NCI-H345 treated with DMSO at 0.1 percent for 48 hours (cell line): ENCODE measurements around the gene LRRK2.
A peak's percentile ranks its signal among the peaks of the same experiment; 100 is the strongest.
"Not testable (repeated sequence)": the region's sequence is repeated elsewhere in the genome, so short reads cannot be mapped to it uniquely, and the experiment has no call there.

Experiments
- DNase-seq: peaks from one replicate; lab custom pipeline; 2025; ENCODE audit not compliant: unreplicated experiment; lab: John Stamatoyannopoulos, UW

The LRRK2 gene

GRCh38 chr12:40312982-40313576 lies 88.3 kb downstream of the LRRK2 start:
- DNase-seq: no peak

- DNase-seq: no peak
Observed at GRCh38 chr12:40313928-40314327, 89.1 kb downstream of the LRRK2 start.

DNA sequence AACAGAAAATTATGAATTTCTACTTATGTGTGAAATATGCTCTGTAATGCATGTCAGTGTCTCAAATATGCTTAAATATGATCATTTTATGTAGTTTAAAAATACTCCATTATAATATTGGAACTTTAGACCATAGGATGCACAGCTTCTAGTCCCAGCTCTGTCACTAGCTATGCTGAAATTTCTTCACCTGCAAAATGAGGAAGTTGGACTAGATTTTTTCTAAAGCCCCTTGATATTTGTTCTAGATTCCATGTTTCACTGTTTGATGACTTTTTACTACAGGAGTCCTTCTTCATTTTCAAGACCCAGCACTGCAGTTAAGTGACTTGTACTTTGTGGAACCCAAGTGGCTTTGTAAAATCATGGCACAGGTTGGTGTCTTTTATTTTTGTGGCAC lies 90.1 kb downstream of the LRRK2 start:
- DNase-seq: no peak

DNA sequence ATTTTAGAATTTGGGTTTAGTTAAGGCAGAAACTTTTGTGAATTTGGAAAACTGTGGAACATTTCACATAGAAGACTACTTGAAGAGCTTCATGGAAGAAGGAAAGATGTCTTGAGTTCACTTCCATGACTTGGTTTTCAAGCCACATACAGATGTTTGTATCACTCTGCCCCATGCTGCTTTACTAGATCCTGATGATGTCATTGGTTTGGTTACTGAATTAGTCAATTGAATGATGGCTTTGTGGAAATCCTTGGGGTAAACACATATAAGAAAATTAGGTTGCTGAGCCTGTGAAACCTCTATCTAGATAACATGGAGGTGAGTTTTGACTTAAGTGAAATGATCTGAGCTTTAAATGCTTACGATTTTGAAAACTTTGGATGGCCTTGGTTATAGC lies 90.6 kb downstream of the LRRK2 start:
- no peak for DNase-seq

DNA sequence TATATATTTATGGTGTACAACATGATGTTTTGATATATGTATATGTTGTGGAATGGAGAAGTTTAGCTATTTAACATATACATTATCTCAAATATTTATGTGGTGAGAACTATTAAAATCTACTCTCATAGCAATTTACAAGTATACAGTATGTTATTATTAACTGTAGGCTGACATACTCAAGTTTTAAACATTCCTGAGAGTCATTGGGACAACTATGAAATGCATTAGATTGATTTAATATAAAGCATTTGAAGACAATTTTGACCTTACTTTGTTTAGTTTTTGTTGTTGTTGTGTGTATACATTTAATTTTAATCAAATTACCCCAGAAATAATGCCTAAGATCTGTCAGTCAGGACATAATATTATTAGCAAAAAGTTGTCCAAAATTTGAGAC lies 99.5 kb downstream of the LRRK2 start:
- DNase-seq: no peak

DNA sequence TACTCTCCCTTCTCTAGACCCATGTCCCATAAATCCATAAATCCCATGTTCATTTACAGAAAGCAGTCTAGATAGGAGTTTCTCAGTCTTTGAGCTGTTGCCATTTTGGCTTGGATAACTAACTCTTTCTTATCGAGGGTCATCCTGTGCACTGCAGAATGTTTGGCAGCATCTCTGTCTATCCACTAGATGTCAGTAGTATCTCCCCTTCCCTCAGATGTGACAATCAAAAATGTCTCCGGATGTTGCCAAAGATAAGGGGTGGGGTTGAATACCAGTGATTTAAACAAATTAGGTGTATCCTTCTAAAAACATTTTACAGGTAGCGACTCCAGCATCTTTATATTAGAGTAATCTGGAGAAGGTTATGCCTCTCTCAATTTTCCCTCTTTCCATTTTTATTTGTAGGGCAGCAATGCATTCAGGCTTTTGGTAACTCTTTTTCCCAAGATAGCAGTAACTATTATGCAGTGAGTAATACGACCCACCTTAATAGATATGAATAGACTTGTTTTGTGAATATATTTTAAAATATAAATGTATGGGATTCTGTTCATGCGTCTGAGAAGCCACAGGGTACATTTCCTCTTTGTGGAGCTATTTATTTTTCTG lies 100.7 kb downstream of the LRRK2 start:
- DNase-seq: peak; percentile 93

DNA sequence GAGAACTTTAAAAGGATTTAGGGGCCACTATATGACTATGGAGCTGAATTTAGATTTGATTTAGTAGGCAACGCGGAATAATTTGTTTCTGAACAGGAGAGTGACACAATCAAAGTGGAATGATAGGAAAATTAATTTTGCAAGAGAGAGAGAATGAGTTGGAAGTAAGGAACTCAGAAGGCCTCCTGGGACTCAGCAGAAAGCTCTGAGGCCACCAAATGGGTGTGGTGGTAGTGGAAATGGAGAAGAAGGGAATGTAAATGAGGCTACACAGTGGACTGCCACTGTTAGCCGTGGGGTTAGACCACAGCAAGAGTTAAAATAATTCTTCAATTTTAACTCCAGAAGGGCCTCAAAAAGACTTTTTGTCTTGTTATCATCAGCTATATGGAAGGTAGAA lies 102.7 kb downstream of the LRRK2 start:
- DNase-seq: no peak

DNA sequence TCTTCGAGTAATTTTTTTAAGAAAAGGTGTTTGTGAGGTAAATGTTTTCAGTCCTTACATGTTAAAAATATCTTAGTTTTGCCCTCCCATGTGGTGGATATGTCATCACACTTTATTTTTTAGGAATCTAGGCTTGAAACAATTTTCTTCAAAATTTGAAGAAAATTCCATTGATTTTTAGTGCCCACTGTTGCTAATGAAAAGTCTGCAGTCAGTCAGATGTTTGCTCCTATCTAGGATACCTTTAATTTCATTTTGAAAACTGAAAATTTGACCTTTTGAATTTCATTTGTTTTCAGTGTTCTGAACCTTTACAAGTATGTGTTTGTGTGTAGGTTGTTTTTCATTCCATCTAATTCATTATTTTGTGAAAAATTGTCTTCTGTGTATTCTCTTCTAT lies 105.4 kb downstream of the LRRK2 start:
- no peak for DNase-seq

GRCh38 chr12:40331886-40332285 lies 107.1 kb downstream of the LRRK2 start:
- no peak for DNase-seq

DNA sequence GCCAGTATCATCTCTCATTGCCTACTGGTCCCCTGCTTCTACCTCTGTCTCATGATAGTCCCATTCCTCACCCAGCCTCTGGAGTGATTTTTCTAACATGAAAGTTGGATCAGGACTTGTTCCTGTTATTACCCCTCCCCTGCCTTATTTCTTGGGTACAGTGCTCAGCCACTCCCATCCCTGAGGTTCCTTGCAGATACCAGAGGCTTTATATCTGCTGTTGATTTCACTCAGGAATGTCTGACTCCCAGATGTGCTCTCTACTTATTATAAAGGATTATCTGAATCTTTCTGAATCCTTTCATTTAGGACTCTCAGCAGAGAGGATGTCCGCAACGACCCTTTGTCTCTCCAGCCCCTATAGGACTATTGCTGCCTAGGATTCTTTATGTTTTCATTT lies 111.2 kb downstream of the LRRK2 start:
- no peak for DNase-seq

DNA sequence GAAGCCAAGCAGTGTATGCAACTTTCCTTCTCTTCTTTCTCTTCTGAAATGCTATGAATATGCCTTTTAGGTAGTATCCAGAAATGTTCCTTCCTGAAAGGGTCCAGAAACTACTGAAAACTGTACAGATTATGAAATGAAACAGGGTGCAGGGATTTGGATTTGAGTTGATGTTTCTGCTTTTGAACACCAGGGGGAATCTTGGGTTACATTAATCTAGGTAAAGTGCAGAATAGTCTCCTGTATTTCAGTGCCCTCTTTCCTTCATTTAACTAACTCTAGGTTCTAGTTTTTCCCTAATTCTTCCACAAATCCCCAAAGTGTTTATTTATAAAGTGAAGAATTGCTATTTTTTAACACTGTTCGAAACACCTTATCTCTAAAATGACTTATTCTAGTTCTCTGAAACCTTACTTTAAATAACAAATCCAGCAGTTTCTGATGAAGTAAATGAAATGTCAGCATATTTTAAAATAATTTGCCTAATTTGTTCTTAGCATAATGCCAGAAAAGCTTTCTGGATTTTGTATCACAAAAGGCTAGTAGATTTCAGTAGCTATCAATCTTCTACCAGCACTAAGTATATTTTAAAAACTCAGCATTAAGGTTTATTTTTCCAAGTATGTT lies 111.9 kb downstream of the LRRK2 start:
- DNase-seq: peak; percentile 39

- no peak for DNase-seq
Observed at GRCh38 chr12:40338071-40338470, 113.3 kb downstream of the LRRK2 start.

- DNase-seq: no peak
Observed at GRCh38 chr12:40338621-40339020, 113.8 kb downstream of the LRRK2 start.

DNA sequence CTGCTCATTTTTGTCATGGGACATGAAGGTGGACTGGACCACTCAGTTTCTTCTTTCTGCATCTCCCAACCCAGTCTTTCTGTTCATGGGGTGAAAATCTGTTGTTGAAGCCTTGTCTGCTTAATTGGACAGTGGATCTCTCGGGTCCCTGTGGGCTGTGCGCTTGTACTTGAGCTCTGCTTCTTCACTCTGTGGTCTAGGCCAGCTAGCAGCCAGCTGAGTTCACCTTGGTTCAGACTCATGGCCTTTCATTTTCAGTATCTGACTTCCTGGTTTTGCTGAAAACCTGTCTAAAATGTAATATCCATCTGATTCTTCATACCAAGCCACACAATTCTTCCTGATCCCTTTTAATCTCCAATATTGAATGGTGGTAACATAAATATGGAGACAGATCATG lies 117.2 kb downstream of the LRRK2 start:
- no peak for DNase-seq

DNA sequence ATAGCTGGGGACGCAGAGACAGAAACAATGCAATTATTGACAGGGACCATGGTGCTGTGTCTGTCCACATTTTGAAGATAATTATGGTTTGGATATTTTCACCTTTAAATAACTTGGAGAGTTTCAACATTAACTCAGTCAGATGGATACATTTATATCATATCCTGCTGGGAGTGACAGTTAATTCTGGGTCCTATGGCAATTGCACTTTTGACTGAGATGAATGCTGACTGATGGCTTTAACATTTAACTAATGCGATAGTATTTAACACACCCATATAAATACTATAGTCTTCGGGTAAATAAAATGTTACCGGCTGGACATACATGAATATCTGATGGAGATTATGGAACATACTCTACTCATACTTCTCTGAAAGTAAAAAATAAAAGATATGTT lies 118.3 kb downstream of the LRRK2 start:
- DNase-seq: no peak

DNA sequence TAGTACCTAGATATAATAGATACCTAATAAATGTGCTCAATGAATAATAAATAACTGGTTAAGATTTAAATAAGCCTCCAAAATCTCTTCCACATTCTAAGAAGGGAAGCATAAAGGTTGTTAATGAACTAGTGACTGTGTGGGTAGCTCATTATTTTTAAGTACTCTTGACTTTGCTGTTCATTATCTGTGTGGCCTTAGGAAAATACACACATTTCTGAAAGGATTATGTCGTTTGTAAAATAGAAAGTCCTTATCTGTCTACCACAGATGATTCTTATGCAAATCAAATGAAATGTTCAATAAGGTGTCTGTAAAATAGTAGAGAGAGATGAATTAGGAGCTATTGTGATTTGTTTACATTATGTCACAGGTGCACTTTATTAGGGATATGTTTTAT lies 119.5 kb downstream of the LRRK2 start:
- DNase-seq: no peak

DNA sequence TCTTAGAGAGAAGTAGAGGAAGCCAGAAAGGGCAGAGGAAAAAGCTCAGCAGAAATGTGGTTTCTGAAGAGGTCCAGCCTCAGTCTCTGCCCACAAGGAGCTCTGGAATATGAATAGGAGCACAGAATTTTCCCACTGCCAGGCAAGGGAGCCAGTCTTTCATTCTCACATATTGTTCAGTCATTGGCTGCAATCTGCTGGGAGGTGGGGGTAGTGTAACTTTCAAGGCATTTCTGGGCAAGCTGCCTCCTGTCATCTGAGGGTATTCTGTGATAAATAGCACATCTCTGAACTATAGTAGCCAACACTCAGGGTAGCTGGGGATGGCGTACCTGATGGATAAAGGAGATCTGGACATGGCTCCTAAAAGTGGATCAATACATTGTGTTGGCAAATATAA lies 127.2 kb downstream of the LRRK2 start:
- no peak for DNase-seq

GRCh38 chr12:40375076-40375475 lies 150.3 kb downstream of the LRRK2 start:
- no peak for DNase-seq

GRCh38 chr12:40376533-40377267 lies 151.9 kb downstream of the LRRK2 start:
- DNase-seq: no peak

DNA sequence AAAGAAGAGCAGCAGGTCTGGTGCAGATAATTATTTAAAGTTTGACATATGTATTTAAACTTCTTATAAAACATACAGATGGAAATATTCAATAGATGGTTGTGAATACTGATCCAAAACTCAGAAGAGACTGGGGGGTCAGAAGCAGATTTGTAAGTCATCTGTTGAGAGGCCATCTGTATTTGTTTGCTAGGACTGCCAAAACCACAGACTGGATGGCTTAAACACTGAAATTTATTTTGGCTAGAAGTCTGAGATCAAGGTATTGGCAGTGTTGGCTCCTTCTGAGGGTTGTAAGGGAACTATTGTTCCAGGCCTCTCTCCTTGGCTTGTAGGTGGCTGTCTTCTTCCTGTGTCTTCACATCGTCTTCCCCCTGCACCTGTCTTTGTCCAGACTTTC lies 153.9 kb downstream of the LRRK2 start:
- no peak for DNase-seq

GRCh38 chr12:40382217-40382616 lies 157.4 kb downstream of the LRRK2 start:
- no peak for DNase-seq

DNA sequence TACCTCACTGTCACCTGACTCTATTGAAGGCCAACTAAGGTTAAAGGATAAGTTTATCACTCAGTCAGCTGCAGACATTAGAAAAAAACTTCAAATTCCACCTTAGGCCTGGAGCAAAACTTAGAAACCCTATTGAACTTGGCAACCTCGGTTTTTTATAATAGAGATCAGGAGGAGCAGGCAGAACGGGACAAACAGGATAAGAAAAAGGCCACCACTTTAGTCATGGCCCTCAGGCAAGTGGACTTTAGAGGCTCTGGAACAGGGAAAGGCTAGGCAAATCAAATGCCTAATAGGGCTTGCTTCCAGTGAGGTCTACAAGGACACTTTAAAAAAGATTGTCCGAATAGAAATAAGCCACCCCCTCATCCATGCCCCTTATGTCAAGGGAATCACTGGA lies 162.5 kb downstream of the LRRK2 start:
- DNase-seq: not testable (repeated sequence)
